ENCODE data around the gene IL17REL.

Gene IL17REL

GRCh38 chr22:49999063-49999945 is 13.3 kb downstream of the IL17REL start:
- TF ChIP-seq CTCF (IDR thresholded peaks at IDR 0.05; ENCODE audit: low read depth, low read length, missing control alignments): no peak
- no peak overlapping the region for H3K4me3 ChIP-seq (ENCODE audit: low read depth, low read length)
- no peak for DNase-seq (ENCODE audit: low read depth)

- no peak overlapping the region for H3K4me3 ChIP-seq (ENCODE audit: low read depth, low read length)
- no peak for TF ChIP-seq CTCF (IDR thresholded peaks at IDR 0.05; ENCODE audit: low read depth, low read length, missing control alignments)
- no peak for DNase-seq (ENCODE audit: low read depth)
Measured at GRCh38 chr22:49998718-49999062, 13.9 kb downstream of the IL17REL start.

- TF ChIP-seq CTCF (IDR thresholded peaks at IDR 0.05; ENCODE audit: low read depth, low read length, missing control alignments): no peak
- DNase-seq (ENCODE audit: low read depth): no peak
- H3K4me3 ChIP-seq (ENCODE audit: low read depth, low read length): no peak overlapping the region
Measured at GRCh38 chr22:49997932-49998717, 14.4 kb downstream of the IL17REL start.

- DNase-seq (ENCODE audit: low read depth): no peak
- no peak overlapping the region for H3K4me3 ChIP-seq (ENCODE audit: low read depth, low read length)
- TF ChIP-seq CTCF (IDR thresholded peaks at IDR 0.05; ENCODE audit: low read depth, low read length, missing control alignments): no peak
Measured at GRCh38 chr22:49997251-49997599, 15.3 kb downstream of the IL17REL start.

GRCh38 chr22:49996518-49997250 is 15.9 kb downstream of the IL17REL start:
- no peak for TF ChIP-seq CTCF (IDR thresholded peaks at IDR 0.05; ENCODE audit: low read depth, low read length, missing control alignments)
- no peak for DNase-seq (ENCODE audit: low read depth)
- H3K4me3 ChIP-seq (ENCODE audit: low read depth, low read length): no peak overlapping the region

- no peak for DNase-seq (ENCODE audit: low read depth)
- H3K4me3 ChIP-seq (ENCODE audit: low read depth, low read length): no peak overlapping the region
- no peak for TF ChIP-seq CTCF (IDR thresholded peaks at IDR 0.05; ENCODE audit: low read depth, low read length, missing control alignments)
Measured at GRCh38 chr22:49996119-49996517, 16.4 kb downstream of the IL17REL start.

Measured in GM12864 (cell line).